B cell (primary cell): Measurements from ENCODE around the gene ORC2. TPM values are rescaled to one million over a fixed set of nuclear protein-coding genes. Genes with fewer than 3 reads are reported as not detected.
A peak's percentile ranks its signal among the peaks of the same experiment; 100 is the strongest.

ENCODE experiments used
- ATAC-seq: fragments of 200-7000 bp; cut with Tn5 transposase; one replicate; pipeline ENCODE4 v1.10.0; 2021; ENCODE audit warnings: low read depth, mild to moderate bottlenecking, moderate number of reproducible peaks, moderate library complexity
- CTCF ChIA-PET: fragments of 350-600 bp; sonication (Branson Sonifier 250); formaldehyde crosslinking; loops from one replicate; lab custom pipeline; 2021; ENCODE audit warnings: antibody characterized with exemption, inconsistent platforms; lab: Charles Lee
- POLR2A ChIA-PET: fragments of 350-600 bp; sonication (Branson Sonifier 250); formaldehyde crosslinking; loops from one replicate; lab custom pipeline; 2021; ENCODE audit warnings: antibody characterized with exemption; lab: Charles Lee
- DNase-seq: peaks from one replicate; pipeline ENCODE4 v3.0.0; 2013
- H2AFZ ChIP-seq: 2 replicates; pipeline ENCODE4 v1.6.1; 2012; ENCODE audit warnings: mild to moderate bottlenecking, low read depth, low read length; ENCODE audit not compliant: insufficient read depth, poor library complexity, severe bottlenecking
- H3K27ac ChIP-seq, 2 donors: 1 replicate in 1 of 2; 2 replicates in 1 of 2; pipeline ENCODE4 v1.5.1; 2012 to 2013; ENCODE audit warnings: low read length in 2 of 2, mild to moderate bottlenecking in 2 of 2, moderate library complexity in 1 of 2
- H3K27me3 ChIP-seq, 4 experiments: fragments of 200-600 bp in 1 of 4; sonication (generic) in 1 of 4; replicated peaks in 1 of 4; 1 replicate in 2 of 4; 2 replicates in 2 of 4; pipeline versions ENCODE4 v1.6.1 to v1.7.0; 2013 to 2016; ENCODE audit warnings: low read length in 3 of 4, mild to moderate bottlenecking in 2 of 4, mixed read lengths in 1 of 4, moderate library complexity in 1 of 4; ENCODE audit not compliant: insufficient read depth in 4 of 4, control insufficient read depth in 3 of 4; ENCODE audit errors: control extremely low read depth in 1 of 4
- H3K36me3 ChIP-seq, 2 experiments: replicated peaks in 1 of 2; 1 replicate in 1 of 2; 2 replicates in 1 of 2; pipeline versions ENCODE4 v1.6.1 to v1.7.1; 2013; ENCODE audit warnings: low read length in 1 of 2; ENCODE audit not compliant: insufficient read depth in 2 of 2, control insufficient read depth in 1 of 2; ENCODE audit errors: control extremely low read depth in 1 of 2, extremely low read depth in 1 of 2
- H3K4me1 ChIP-seq, 2 donors: fragments of 200-600 bp in 1 of 2; sonication (generic) in 1 of 2; 1 replicate in 1 of 2; 2 replicates in 1 of 2; pipeline versions ENCODE4 v1.5.1 to v1.6.1; 2013 to 2017; ENCODE audit warnings: low read length in 2 of 2; ENCODE audit not compliant: control insufficient read depth in 2 of 2, insufficient read depth in 2 of 2
- H3K4me2 ChIP-seq: replicated peaks from 2 replicates; pipeline ENCODE3; 2012; ENCODE audit warnings: mild to moderate bottlenecking, low read depth, low read length; ENCODE audit not compliant: poor library complexity, severe bottlenecking
- H3K4me3 ChIP-seq, 5 experiments: fragments of 200-600 bp in 1 of 5; sonication (generic) in 1 of 5; 1 replicate in 3 of 5; 2 replicates in 2 of 5; pipeline versions ENCODE4 v1.5.1 to v1.7.0; 2011 to 2016; ENCODE audit warnings: low read length in 4 of 5, mild to moderate bottlenecking in 4 of 5, low read depth in 2 of 5, control low read depth in 1 of 5, moderate library complexity in 1 of 5; ENCODE audit not compliant: insufficient read depth in 1 of 5; ENCODE audit errors: control extremely low read depth in 1 of 5, extremely low read depth in 1 of 5
- H3K79me2 ChIP-seq: fragments of 200-600 bp; sonication (generic); one replicate; pipeline ENCODE4 v1.6.0; 2016; ENCODE audit warnings: low read length; ENCODE audit not compliant: control insufficient read depth, insufficient read depth
- H3K9ac ChIP-seq: fragments of 200-600 bp; sonication (generic); 2 replicates; pipeline ENCODE4 v1.6.1; 2017; ENCODE audit warnings: mild to moderate bottlenecking, low read length, moderate library complexity
- H3K9me3 ChIP-seq, 3 donors: one replicate each; pipeline versions ENCODE4 v1.6.1 to v1.7.1; 2013; ENCODE audit warnings: low read length in 2 of 3; ENCODE audit not compliant: control insufficient read depth in 2 of 3, insufficient read depth in 1 of 3; ENCODE audit errors: control extremely low read depth in 1 of 3
- H4K20me1 ChIP-seq: 2 replicates; pipeline ENCODE4 v1.6.0; 2012; ENCODE audit warnings: mild to moderate bottlenecking, low read length; ENCODE audit not compliant: insufficient read depth, control insufficient read depth, poor library complexity, severe bottlenecking
- H3K27ac Mint-ChIP-seq: one replicate; pipeline ENCODE4 v1.8.0; 2021; ENCODE audit warnings: mixed read lengths
- H3K27me3 Mint-ChIP-seq: one replicate; pipeline ENCODE4 v1.8.0; 2021; ENCODE audit warnings: mixed read lengths
- H3K4me1 Mint-ChIP-seq: one replicate; pipeline ENCODE4 v1.8.0; 2021; ENCODE audit warnings: mixed read lengths
- H3K4me3 Mint-ChIP-seq: one replicate; pipeline ENCODE4 v1.8.0; 2021; ENCODE audit warnings: mixed read lengths
- H3K9me3 Mint-ChIP-seq: one replicate; pipeline ENCODE4 v1.8.0; 2022; ENCODE audit warnings: mixed read lengths; ENCODE audit not compliant: insufficient read depth
- CTCF ChIP-seq: fragments of 200-600 bp; IDR thresholded peaks from one replicate; pipeline ENCODE4 v1.8.0; 2022; ENCODE audit warnings: antibody characterized with exemption, mild to moderate bottlenecking
- EZH2 ChIP-seq: IDR thresholded peaks from 2 replicates; pipeline ENCODE4 v1.6.1; 2012; ENCODE audit warnings: borderline replicate concordance, low read depth, mild to moderate bottlenecking, moderate library complexity, low read length; ENCODE audit not compliant: insufficient read depth, poor library complexity, severe bottlenecking
- WGBS: methylation state at CpG from one replicate; pipeline ENCODE4 v1.1.5; 2013; ENCODE audit warnings: missing lambda C conversion rate; ENCODE audit not compliant: insufficient coverage; 5-methylcytosine and 5-hydroxymethylcytosine counted together
- intact Hi-C: fragments of 100-400 bp; cut with micrococcal nuclease; formaldehyde crosslinking; loops from one replicate; pipeline ENCODE4 v1.10.0; 2022
- polyA minus RNA-seq: library from RNA; depleted of rRNA, polyadenylated mRNA; stranded (reverse); fragments of >200 nt; gene quantifications from 2 replicates; pipeline ENCODE4 v1.2.3, GENCODE V29; 2012
- polyA plus RNA-seq: library from polyadenylated mRNA; depleted of rRNA; stranded (reverse); fragments of >200 nt; gene quantifications from 2 replicates; pipeline ENCODE4 v1.2.3, GENCODE V29; 2012
- total RNA-seq, 2 donors: library from RNA; stranded (reverse); fragments of 120-200 nt in 1 of 2; gene quantifications; 1 replicate in 1 of 2; 2 replicates in 1 of 2; pipeline versions ENCODE4 v1.2.3 to v1.2.4, GENCODE V29; 2013 to 2022

The ORC2 gene
- total RNA-seq (50.6 and 63.6 TPM in 2 replicates), polyA plus RNA-seq (6.4 and 9.5 TPM in 2 replicates), polyA minus RNA-seq (5.1 and 7.9 TPM in 2 replicates)
- 28.5 TPM for total RNA-seq (2013)

- CTCF ChIA-PET: interaction anchor here (0.8 to 5.8 kb wide), 26 partner anchors 8 to 293 kb away, joined by 3 to 50 read pairs (median 5); partner anchors contain the start of genes CASP10, CFLAR, CLK1 and NIF3L1
- peaks cover 28 to 30% of the 10 kb centered on the region in 2 donors for H3K4me1 ChIP-seq
- TF ChIP-seq EZH2: no peak
- peak; percentile 77 for TF ChIP-seq CTCF
These were observed at the start of gene ORC2 for GRCh38 chr2:200963124-200963917. TSS of gene ORC2 (minus strand) at chr2:200963660. CDS start at chr2:200958123, 5,537 bp downstream.

More at GRCh38 chr2:200963124-200963917, at the start of gene ORC2:
- H3K27me3 ChIP-seq: no peaks in the 10 kb centered on the region
- DNase-seq (peak; percentile 97), ATAC-seq (peak; percentile 92)
- peak within 1 kb of the TSS; percentile 98 for H3K27ac Mint-ChIP-seq
- no peaks in the 10 kb centered on the region for H3K9me3 ChIP-seq
- peak within 1 kb of the TSS; percentile 86 for H2AFZ ChIP-seq
- peak within 1 kb of the TSS; percentile 84 for H3K9ac ChIP-seq
- peak within 1 kb of the TSS; percentile 77 to 97 (median 90) for H3K4me3 ChIP-seq
- H4K20me1 ChIP-seq: no peaks in the 10 kb centered on the region
- H3K9me3 Mint-ChIP-seq: no peaks in the 10 kb centered on the region
- POLR2A ChIA-PET: interaction anchor here (0.6 to 1.1 kb wide), 7 partner anchors 36 to 232 kb away, joined by 3 to 5 read pairs (median 3); partner anchors contain the start of genes CFLAR, NIF3L1 and PPIL3
- no peaks in the 10 kb centered on the region for H3K36me3 ChIP-seq
- peak within 1 kb of the TSS; percentile 75 for H3K4me2 ChIP-seq
- H3K4me1 Mint-ChIP-seq: peaks cover 53% of the 10 kb centered on the region
- peak within 1 kb of the TSS; percentile 92 for H3K4me3 Mint-ChIP-seq
- intact Hi-C loops: loop anchor here (1.0 to 5.0 kb wide), 12 partner anchors 63 to 1304 kb away; partner anchors contain the start of genes BZW1, CLK1, HYCC2 and NIF3L1
- WGBS: under 1% methylated on average over 60 of the region's 61 CpGs
- peak within 1 kb of the TSS; percentile 90 to 92 for H3K27ac ChIP-seq
- peaks cover 55% of the 10 kb centered on the region for H3K79me2 ChIP-seq
- H3K27me3 Mint-ChIP-seq: no peaks in the 10 kb centered on the region
